GM18907 (cell line): Measurements from ENCODE around the gene KCTD13.
"Not testable (repeated sequence)": the region's sequence is repeated elsewhere in the genome, so short reads cannot be mapped to it uniquely, and the experiment has no call there.

Experiments
- ATAC-seq: cut with Tn5 transposase; IDR thresholded peaks from one replicate; pipeline ENCODE4 v1.9.1; 2021; ENCODE audit warnings: mild to moderate bottlenecking, moderate library complexity; ENCODE audit not compliant: unreplicated experiment

Gene KCTD13

DNA sequence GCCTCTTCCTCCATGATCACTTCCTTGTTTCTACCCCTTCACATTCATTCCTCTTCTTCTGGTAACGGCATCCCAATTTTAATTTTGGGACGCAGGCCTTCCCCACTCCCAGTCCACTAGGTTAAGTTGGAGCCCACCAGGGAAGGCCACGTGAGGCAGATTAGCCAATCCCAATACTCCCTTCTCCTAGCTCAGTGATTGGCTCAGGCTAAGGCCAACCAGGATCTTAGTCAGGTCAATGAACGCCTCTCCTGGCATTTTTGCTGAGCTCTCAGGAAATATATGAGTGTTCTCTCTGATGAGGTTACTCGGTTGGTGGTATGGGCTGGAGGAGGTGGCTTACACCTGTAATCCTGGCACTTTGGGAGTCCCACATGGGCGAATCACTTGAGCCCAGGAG is 42.0 kb downstream of the KCTD13 start:
- ATAC-seq = no peak

- no peak for ATAC-seq
Observed at GRCh38 chr16:29881050-29881449, 45.0 kb downstream of the KCTD13 start.

DNA sequence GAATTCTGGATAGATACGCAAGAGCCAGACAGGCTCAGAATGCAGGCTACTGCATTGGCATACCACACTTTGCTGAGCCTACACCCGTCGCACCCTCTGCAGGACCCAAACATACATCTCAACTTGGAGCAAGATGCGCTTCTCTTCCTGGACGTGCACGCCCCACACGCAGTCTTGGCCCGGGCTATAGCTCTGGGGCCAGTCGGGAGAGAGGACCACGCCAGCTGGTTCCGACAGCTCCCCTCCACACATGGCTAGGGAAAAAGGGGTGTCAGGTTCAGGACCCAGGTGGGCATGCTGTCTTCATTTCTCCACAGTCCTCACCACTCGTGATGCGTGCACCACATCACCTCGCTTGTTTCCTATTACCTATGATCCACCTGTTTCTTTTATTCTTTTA is 47.9 kb downstream of the KCTD13 start:
- ATAC-seq = no peak

GRCh38 chr16:29877266-29877961 is 48.6 kb downstream of the KCTD13 start:
- ATAC-seq = no peak

DNA sequence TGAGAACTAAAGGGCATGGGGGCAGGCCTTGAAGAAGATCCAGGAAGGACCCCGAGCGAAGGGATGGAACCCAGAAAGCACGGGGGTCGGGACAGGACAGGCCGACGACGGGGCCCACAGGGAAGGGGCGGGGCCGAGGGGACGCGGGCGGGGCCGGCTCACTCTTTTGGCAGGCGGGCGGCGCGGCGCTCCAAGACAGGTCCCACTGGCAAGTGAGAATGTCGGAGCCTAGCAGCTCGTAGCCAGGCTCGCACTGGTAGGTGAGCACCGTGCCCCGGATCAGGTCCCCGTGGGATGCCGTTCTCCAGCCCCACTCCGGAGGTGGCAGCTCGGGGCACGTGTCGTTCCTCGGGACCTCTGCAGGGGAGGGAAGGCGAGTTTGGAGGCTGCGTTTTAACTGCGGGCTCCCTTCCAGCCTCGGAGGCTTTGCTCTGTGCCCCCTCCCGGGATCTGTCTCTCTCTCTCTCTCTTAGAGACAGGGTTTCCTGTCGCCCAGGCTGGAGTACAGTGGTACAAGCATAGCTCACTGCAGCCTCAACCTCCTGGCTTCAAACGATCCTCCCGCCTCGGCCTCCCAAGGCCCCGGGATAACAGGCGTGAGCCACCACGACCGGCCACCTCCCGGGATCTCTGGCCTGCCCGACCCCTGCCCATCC is 49.3 kb downstream of the KCTD13 start:
- no peak for ATAC-seq

GRCh38 chr16:29876217-29876593 is 49.8 kb downstream of the KCTD13 start:
- no peak for ATAC-seq

- ATAC-seq = no peak
Observed at GRCh38 chr16:29875206-29875605, 50.8 kb downstream of the KCTD13 start.

- ATAC-seq = no peak
Observed at GRCh38 chr16:29873319-29873718, 52.7 kb downstream of the KCTD13 start.

- no peak for ATAC-seq
Observed at GRCh38 chr16:29871822-29872546, 54.0 kb downstream of the KCTD13 start.

DNA sequence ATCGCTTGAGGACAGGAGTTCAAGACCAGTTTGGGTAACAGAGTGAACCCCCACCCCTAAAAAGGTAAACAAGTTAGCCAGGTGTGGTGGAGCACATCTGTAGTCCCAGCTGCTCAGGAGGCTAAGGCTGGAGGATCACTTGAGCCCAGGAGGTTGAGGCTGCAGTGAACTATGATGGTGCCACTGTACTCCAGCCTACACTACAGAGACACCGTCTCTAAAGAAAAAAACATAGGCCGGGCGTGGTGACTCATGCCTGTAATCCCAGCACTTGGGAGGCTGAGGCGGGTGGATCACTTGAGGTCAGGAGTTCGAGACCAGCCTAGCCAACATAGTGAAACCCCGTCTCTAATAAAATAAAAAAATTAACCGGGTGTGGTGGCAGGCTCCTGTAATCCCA is 57.0 kb downstream of the KCTD13 start:
- ATAC-seq = not testable (repeated sequence)

- no peak for ATAC-seq
Observed at GRCh38 chr16:29868396-29869009, 57.5 kb downstream of the KCTD13 start.

GRCh38 chr16:29864205-29864604 is 61.8 kb downstream of the KCTD13 start:
- no peak for ATAC-seq

GRCh38 chr16:29863669-29863984 is 62.4 kb downstream of the KCTD13 start:
- ATAC-seq = no peak

- ATAC-seq = peak; percentile 87
Observed at GRCh38 chr16:29862884-29863668, 63.0 kb downstream of the KCTD13 start, which contains the start of gene CDIPT. Gene CDIPT (minus strand): TSS chr16:29863226. CDS start chr16:29862857, 369 bp downstream.

DNA sequence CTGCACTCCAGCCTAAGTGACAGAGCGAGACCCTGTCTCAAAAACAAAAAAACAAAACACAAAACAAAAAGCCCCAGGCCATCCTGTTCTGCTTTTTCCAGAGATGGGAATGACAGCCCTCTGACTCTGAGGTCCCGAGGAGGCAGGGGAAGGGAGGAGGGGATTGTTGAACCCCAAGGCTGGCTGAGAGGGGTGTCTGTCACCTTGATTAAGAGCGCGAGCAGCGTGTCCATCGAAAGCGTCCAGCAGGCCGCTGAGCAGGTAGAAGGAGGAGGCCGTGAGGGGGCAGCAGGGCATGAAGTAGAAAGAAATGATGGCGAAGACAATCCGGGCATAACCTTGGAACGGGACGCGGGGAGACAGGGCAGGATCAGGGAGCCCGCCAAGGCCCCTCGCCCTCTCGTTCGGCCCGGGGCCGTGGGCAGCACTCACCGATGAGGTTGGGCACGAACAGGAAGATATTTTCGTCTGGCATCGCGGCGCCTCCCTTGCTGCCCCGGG is 63.6 kb downstream of the KCTD13 start:
- no peak for ATAC-seq

GRCh38 chr16:29860218-29860617 is 65.8 kb downstream of the KCTD13 start:
- no peak for ATAC-seq

DNA sequence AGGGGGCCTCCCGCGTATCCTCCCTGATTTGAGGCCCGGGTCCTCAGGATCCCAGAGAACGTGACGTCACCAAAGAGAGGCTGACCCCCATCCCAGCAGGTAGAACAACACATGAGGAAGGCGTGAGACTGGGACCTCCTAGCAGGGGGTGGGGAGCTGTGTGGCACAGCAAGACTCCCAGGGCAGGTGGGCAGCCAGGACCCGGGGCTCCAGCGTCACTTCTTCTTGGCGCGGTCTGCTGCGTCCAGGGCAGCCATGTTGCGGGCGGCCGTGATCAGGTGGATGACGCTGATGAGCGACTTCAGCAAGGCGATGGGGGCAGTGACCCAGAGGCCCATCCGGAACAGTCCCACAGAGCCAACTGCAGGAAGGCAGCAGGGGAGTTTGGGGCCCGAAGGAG is 67.1 kb downstream of the KCTD13 start:
- no peak for ATAC-seq

GRCh38 chr16:29858149-29858849 is 67.7 kb downstream of the KCTD13 start:
- no peak for ATAC-seq

- ATAC-seq = no peak
Observed at GRCh38 chr16:29857133-29857760, 68.8 kb downstream of the KCTD13 start.
